ENCODE results near the gene FCRL3.

DNA sequence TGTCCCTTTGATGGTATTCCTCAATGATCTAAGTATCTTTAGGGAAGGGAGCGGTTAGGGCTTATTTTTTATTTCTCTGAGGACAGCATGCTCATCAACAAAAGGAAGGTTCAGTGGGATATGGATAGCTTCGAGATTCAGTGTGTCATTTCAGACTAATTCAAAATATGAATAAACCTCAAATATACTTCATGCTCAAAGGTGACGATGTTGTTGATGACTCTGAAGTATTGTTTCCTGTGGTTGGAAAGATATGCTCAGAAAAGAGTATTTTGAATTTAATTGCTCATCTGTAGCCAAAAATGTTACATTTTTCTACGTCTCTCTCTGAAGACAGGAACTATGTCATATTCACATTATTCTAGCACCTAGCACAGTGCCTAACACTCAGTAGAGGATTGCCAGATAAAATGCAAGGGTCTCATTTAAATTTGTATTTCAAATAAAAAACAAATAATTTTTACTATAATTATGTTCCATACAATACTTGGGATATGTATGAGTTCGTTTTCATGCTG lies 1.8 kb upstream of the FCRL3 start:
- TF ChIP-seq, protein P1, sequence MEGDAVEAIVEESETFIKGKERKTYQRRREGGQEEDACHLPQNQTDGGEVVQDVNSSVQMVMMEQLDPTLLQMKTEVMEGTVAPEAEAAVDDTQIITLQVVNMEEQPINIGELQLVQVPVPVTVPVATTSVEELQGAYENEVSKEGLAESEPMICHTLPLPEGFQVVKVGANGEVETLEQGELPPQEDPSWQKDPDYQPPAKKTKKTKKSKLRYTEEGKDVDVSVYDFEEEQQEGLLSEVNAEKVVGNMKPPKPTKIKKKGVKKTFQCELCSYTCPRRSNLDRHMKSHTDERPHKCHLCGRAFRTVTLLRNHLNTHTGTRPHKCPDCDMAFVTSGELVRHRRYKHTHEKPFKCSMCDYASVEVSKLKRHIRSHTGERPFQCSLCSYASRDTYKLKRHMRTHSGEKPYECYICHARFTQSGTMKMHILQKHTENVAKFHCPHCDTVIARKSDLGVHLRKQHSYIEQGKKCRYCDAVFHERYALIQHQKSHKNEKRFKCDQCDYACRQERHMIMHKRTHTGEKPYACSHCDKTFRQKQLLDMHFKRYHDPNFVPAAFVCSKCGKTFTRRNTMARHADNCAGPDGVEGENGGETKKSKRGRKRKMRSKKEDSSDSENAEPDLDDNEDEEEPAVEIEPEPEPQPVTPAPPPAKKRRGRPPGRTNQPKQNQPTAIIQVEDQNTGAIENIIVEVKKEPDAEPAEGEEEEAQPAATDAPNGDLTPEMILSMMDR (IDR thresholded peaks at IDR 0.05), result no peak
- no peak for TF ChIP-seq POLR2A (IDR thresholded peaks at IDR 0.05)

All from gastroesophageal sphincter (tissue), 3 donors.